ENCODE data around the gene PDSS2. TPM values are rescaled to one million over a fixed set of nuclear protein-coding genes. Genes with fewer than 3 reads are reported as not detected.
"Not testable (repeated sequence)": the region's sequence is repeated elsewhere in the genome, so short reads cannot be mapped to it uniquely, and the experiment has no call there.

Gene PDSS2
- total RNA-seq, 1 donor from 2014 or later = 10.7 TPM

GRCh38 chr6:107293350-107293749, 166.0 kb downstream of the PDSS2 start:
- H3K36me3 Mint-ChIP-seq = no peaks in the 10 kb centered on the region
- no peaks in the 10 kb centered on the region for H3K9me3 Mint-ChIP-seq
- H3K27ac Mint-ChIP-seq = no peak overlapping the region
- no peaks in the 10 kb centered on the region for H3K27me3 Mint-ChIP-seq (ENCODE audit: low read depth)
- TF ChIP-seq CTCF (IDR thresholded peaks at IDR 0.05; ENCODE audit: unreplicated experiment) = no peak
- peaks cover 20% of the 10 kb centered on the region for H3K4me1 Mint-ChIP-seq
- no peak overlapping the region for H3K4me3 Mint-ChIP-seq
- DNase-seq (ENCODE audit: low spot score in 2 of 2, unreplicated experiment in 2 of 2) = no peak

DNA sequence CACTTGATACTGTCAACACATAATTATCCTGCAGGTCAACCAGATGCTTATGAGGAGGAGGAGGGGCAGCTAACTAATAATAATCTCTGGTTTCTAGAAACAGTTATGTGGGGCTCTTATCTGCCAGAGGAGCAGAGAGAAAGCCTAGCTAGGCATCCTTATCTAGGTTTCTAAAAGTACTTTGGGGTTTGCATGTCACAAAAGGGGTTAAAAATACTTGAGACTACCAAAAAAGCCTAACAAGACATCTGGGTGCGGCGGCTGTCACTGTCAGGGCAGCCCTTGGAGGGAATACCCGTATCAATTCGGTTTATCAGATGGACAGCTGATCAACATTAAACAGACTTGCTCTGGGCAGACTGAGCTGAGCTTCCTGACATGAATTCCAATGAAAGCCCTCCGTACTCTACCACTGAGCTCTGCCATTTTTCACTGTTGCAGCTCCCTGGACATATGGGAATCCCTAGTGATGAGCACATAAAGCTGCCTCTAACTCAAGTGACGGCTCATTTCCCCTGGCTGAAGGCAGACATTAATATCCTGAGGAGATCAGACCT, 166.6 kb downstream of the PDSS2 start:
- H3K4me1 Mint-ChIP-seq = peaks cover 20% of the 10 kb centered on the region
- H3K36me3 Mint-ChIP-seq = no peaks in the 10 kb centered on the region
- H3K4me3 Mint-ChIP-seq = no peak overlapping the region
- H3K27me3 Mint-ChIP-seq (ENCODE audit: low read depth) = no peaks in the 10 kb centered on the region
- TF ChIP-seq CTCF (IDR thresholded peaks at IDR 0.05; ENCODE audit: unreplicated experiment) = no peak
- DNase-seq (ENCODE audit: low spot score in 2 of 2, unreplicated experiment in 2 of 2) = no peak
- H3K9me3 Mint-ChIP-seq = no peaks in the 10 kb centered on the region
- H3K27ac Mint-ChIP-seq = no peak overlapping the region

DNA sequence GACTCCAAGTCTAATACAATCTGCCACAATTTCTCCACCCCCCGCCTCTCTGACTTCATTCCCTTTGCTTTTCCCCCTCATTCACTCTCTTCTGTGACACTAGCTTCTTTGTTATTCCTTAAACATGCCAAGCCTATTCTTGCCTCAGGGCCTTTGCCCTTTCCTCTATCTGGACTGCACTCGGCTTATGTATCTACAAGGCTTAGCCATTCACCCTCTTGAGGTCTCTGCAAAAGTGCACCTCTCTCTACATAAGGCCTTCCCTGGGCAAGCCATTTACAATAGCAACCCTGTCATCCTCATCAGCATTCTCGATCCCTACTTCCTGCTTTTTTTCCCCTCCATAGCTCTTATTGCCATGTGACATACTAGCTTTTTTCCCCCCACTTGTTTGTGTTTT, 168.9 kb downstream of the PDSS2 start:
- H3K9me3 Mint-ChIP-seq = no peaks in the 10 kb centered on the region
- no peak overlapping the region for H3K27ac Mint-ChIP-seq
- TF ChIP-seq CTCF (IDR thresholded peaks at IDR 0.05; ENCODE audit: unreplicated experiment) = no peak
- H3K4me3 Mint-ChIP-seq = no peak overlapping the region
- no peaks in the 10 kb centered on the region for H3K36me3 Mint-ChIP-seq
- H3K4me1 Mint-ChIP-seq = peaks cover 20% of the 10 kb centered on the region
- no peaks in the 10 kb centered on the region for H3K27me3 Mint-ChIP-seq (ENCODE audit: low read depth)
- no peak for DNase-seq (ENCODE audit: low spot score in 2 of 2, unreplicated experiment in 2 of 2)

- not testable (repeated sequence) for DNase-seq (ENCODE audit: low spot score in 2 of 2, unreplicated experiment in 2 of 2); H3K27ac Mint-ChIP-seq; H3K9me3 Mint-ChIP-seq; H3K4me3 Mint-ChIP-seq; H3K36me3 Mint-ChIP-seq; H3K27me3 Mint-ChIP-seq (ENCODE audit: low read depth)
- H3K4me1 Mint-ChIP-seq = peaks cover 20% of the 10 kb centered on the region
These were observed 170.1 kb downstream of the PDSS2 start for GRCh38 chr6:107289258-107289657.

- H3K36me3 Mint-ChIP-seq; H3K4me1 Mint-ChIP-seq; DNase-seq (ENCODE audit: low spot score in 2 of 2, unreplicated experiment in 2 of 2); H3K9me3 Mint-ChIP-seq; H3K27ac Mint-ChIP-seq; H3K27me3 Mint-ChIP-seq (ENCODE audit: low read depth); H3K4me3 Mint-ChIP-seq: not testable (repeated sequence)
These were observed 173.7 kb downstream of the PDSS2 start for GRCh38 chr6:107285683-107286082.

- Mint-ChIP-seq H3K4me3 (no peak overlapping the region), H3K27me3 (ENCODE audit: low read depth) (no peaks in the 10 kb centered on the region), H3K4me1 (no peaks in the 10 kb centered on the region), H3K27ac (no peak overlapping the region), H3K36me3 (no peaks in the 10 kb centered on the region), H3K9me3 (no peaks in the 10 kb centered on the region)
- no peak for DNase-seq (ENCODE audit: low spot score in 2 of 2, unreplicated experiment in 2 of 2)
- no peak for TF ChIP-seq CTCF (IDR thresholded peaks at IDR 0.05; ENCODE audit: unreplicated experiment)
These were observed 174.6 kb downstream of the PDSS2 start for GRCh38 chr6:107284805-107285204.

DNA sequence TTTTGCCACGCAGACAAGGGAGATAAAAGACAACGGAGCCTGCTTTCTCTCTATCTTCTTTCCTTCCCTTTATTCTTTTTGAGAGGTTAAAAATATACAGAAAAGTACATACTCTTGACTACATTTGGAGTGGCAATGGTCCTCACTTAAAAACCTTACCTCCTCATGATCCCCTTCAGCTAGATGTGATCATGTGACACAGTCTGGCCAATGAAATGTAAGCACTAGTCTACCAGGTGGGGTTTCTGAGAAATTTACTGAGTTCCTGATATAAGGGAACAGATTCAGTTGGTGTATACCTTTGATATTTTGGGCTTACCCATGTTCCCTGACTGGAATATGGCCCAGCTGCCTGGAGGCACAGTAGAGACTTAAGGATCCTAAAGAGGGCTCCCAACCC, 178.6 kb downstream of the PDSS2 start:
- no peak for DNase-seq (ENCODE audit: low spot score in 2 of 2, unreplicated experiment in 2 of 2)
- H3K4me1 Mint-ChIP-seq = no peaks in the 10 kb centered on the region

DNA sequence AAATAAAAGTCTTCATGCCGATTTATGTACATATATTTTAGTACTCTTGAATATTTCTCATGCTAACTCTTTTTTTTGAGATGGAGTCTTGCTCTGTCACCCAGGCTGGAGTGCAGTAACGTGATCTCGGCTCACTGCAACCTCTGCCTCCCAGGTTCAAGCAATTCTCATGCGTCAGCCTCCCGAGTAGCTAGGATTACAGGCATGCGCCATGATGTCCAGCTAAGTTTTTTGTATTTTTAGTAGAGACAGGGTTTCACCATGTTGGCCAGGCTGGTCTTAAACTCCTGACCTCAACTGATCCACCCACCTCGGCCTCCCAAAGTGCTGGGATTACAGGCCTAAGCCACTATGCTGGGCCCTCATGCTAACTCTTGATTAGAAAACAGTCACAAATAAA, 179.4 kb downstream of the PDSS2 start:
- not testable (repeated sequence) for DNase-seq (ENCODE audit: low spot score in 2 of 2, unreplicated experiment in 2 of 2); H3K27me3 Mint-ChIP-seq (ENCODE audit: low read depth); H3K9me3 Mint-ChIP-seq; H3K36me3 Mint-ChIP-seq; H3K4me3 Mint-ChIP-seq; H3K4me1 Mint-ChIP-seq; H3K27ac Mint-ChIP-seq

More for the DNA sequence above, 178.6 kb downstream of the PDSS2 start:
- Mint-ChIP-seq H3K9me3 (no peaks in the 10 kb centered on the region), H3K27ac (no peak overlapping the region), H3K27me3 (ENCODE audit: low read depth) (no peaks in the 10 kb centered on the region), H3K36me3 (no peaks in the 10 kb centered on the region), H3K4me3 (no peak overlapping the region)
- TF ChIP-seq CTCF (IDR thresholded peaks at IDR 0.05; ENCODE audit: unreplicated experiment) = no peak
